Activated CD8-positive, alpha-beta memory T cell treated with anti-CD3 and anti-CD28 coated beads for 4 hours (primary cell): ENCODE results near the gene MYH10.
"Not testable (repeated sequence)": the region's sequence is repeated elsewhere in the genome, so short reads cannot be mapped to it uniquely, and the experiment has no call there.

Experiments
- DNase-seq, 2 donors: peaks; one replicate each; pipeline ENCODE4 v3.0.0-alpha.2; 2020; ENCODE audit warnings: low read depth in 2 of 2

Gene MYH10

DNA sequence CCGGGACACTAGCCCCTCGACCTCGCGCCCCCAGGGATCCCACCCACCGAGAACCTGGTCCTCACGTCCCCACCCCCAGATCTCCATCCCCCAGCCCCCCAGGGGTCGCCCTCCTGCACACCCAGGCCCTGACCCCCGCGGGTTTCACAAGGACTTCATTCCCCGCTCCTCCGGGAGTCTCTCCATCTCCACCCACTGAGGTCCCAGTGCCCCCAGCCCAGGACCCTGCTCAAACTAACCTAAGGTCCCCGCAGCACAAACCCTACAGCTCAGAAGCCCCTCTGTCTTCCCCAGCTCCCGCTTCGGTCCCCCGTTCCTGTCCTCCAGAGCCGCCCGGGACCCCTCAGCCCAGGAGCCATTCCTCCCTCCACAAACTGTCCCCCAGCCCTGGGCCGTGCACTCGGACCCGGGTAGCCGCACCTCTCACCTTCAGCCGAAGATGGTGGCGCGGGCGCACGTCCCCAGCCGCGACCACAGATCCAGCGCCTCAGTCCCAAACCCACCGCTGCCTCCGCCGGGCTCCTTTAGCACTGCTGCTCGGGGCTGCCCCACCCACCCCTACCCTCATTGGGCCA is at the start of gene MYH10:
TSS of gene MYH10 (minus strand) at position 499 of the 575 bp plus-strand sequence. CDS start 7,479 bp downstream, outside the sequence.
- DNase-seq: no peak

DNA sequence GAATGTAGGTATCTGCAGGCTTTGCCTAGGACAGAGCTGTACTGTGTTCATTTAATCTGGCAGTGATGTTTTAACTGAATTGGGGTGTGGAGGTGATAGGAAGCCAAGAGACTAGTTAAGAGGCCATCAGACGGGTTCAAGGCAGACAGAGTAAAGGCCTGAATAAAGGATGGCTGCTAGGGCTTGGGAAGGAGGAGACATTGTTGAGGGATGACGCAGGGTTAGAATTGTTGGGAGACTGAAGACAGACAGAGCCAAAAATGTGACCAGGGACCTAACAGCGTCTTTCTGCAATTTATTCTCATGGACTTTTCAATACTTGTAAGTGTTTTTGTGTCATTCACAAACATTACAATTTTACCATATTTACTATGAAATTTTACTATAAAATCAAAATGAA is 48.6 kb upstream of the MYH10 start:
- DNase-seq: no peak

DNA sequence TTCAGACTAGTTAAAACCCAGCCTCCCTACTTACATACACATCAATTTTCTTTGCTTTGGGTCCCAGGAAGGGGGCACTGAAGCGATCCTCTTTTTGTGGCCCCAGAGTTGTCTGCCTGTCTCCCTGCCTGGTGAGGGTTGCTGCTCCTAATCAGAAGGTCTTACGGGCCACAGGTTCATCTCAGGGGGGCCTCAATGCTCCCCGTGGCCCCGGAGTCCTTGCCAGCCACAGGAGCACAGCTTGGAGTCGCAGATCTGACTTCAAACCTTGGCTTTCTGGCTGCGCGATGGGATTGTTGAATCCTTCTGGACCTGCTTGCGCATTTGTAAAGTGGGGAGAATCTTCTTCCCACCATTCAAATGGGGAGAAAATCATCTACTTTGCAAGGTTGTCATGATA is 44.8 kb upstream of the MYH10 start:
- DNase-seq: no peak

DNA sequence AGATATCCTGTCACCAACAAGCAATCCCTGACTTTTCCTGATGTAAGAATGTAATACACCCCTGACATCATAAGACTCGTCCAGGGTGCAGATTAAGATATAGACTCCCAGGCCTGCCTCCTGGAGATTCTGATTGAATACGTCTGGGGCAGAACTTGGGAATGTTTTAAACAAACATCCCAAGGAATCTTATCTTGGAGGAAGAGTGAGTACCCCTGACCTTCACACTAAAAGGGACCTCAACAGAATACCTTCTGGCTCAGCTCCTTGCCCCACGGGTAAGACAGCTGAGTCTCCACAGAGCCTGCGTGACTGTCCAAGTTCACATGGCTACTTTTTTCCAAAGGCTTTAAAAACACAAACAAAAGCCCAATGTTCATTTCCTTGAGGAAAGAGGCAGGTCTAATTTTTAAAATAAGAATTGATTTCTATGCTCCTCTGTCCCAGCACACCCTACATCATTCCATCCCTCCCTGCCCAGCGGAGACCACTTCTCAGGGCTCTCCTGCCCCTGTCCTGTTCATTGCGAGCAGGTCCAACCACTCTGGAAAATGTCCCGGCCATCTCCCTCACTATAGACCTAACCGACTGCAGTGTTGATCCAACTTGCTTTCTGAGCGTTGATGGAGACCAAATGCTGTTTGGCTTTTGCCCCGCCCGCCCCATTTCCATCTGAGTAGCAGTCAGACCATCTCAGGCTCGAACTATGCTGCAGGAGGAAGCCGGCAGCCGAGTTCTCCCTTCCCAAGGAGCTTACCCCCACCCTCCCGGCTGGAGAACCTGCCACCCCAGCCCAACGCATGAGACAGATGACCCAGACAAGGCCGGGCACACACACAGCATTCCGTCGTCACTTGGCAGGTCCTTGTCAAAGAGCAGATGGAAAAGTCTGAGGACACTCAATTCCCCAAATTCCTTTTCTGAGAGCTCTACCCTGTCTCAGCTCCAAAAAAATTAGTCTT is 44.1 kb upstream of the MYH10 start:
- DNase-seq: no peak

DNA sequence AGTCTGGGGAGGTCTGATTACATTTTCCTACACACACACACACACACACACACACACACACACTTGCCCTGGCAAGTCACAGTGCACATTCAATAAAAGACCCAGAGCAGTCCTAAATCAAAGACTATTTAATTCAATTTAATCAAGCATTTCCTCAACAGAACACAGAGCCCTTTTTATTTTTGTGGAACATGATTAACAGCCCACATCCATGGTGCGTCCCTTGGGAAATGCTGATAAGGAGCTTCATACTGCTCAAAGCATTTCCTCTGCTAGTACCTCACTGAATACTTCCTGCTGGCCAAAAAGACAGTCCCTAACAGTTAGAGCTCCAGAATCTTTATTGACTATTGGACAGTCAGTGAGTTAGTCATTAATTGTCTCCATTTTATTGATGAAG is 43.1 kb upstream of the MYH10 start:
- DNase-seq: no peak

DNA sequence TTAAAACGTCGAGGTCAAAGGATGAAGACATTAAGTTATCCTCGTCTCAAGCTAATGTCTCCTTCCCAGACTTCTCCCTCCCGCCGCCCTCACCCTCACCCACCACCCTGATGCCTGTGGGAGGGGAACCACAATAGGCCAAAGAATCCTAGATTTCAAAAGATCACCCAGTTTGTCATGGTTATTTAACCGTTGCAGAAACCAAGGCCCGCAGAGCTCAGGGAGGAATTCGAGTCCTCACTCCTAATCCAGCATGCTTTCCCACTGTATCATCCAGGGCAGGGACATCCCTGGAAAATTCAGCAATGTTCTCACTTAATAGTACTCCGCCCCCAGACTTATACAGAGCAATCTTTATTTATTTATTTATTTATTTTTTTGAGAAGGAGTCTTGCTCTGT is 41.8 kb upstream of the MYH10 start:
- DNase-seq: no peak

DNA sequence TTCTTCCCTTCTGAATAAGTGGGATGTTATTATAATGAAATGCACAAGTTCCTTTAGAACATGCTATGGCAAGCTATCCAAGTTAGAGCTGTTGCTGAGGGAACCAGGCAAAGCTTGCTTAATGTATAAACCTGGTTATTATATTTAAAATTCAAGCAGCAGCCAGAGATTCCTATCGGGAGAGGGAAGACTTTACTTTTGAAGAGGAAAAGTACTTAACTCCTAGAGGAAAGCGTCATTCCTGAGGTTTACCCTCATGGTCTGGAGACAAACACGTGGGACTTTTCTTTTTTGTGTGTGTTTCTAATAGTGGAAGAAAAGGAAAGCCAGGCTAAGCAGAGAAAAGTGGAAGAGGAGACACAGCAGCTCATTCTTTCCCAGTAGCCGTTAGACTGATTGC is 39.9 kb upstream of the MYH10 start:
- no peak for DNase-seq

DNA sequence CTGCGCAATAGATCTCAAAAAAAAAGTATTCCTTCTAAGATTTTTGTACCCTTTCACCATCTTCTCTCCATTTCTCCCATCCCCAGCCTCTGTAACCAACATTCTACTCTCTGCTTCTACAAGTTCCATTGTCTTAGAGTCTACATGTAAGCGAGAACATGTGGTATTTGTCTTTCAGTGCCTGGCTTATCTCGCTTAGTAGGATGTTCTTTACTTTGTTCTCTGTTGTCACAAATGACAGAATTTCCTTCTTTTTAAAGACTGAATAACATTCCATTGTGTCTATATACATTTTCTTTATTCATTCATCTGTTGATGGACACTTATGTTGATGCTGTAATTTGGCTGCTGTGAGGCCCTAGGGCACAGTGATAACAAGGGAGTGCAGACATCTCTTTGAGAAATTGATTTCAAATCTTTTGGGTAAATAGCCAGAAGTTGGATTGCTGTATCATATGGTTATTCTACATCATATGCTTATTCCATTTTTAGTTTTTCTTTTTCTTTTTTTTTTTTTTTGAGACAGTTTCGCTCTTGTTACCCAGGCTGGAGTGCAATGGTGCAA is 37.7 kb upstream of the MYH10 start:
- no peak for DNase-seq

DNA sequence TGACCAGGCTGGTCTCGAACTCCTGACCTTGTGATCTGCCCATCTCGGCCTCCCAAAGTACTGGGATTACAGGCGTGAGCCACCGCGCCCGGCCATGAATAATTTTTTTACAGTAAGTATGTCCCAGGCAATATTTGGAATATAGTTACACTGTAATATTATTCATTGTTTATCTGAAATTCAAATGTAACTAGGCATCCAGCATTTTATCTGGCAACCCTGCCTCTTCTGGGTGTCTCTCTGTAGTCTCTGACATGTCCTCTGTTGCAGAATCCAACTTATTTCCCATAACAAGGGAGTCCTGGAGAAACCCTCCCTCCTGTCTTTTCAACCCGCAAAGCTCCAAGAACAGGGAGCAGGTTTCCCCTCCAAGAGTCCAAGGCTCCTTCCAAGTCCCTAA is 36.9 kb upstream of the MYH10 start:
- no peak for DNase-seq

DNA sequence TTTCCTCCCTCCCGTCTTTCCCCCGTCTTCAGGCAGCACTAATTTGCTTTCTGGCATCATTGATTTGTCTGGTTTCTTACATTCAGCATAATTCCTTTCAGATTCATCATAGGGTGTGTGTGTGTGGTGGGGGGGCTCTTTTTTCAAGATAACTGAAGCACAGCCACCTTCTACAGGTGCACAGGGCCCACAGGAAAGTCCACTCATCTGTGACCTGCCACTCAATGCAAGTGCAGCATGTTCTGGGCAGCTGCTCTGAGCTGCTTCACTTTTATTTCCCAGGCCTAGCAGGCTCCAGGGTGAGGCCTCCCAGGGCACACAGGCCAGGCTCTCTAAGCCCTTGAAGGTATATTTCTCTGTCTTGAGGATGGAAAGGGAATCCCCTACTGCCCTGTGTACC is 35.2 kb upstream of the MYH10 start:
- no peak for DNase-seq

DNA sequence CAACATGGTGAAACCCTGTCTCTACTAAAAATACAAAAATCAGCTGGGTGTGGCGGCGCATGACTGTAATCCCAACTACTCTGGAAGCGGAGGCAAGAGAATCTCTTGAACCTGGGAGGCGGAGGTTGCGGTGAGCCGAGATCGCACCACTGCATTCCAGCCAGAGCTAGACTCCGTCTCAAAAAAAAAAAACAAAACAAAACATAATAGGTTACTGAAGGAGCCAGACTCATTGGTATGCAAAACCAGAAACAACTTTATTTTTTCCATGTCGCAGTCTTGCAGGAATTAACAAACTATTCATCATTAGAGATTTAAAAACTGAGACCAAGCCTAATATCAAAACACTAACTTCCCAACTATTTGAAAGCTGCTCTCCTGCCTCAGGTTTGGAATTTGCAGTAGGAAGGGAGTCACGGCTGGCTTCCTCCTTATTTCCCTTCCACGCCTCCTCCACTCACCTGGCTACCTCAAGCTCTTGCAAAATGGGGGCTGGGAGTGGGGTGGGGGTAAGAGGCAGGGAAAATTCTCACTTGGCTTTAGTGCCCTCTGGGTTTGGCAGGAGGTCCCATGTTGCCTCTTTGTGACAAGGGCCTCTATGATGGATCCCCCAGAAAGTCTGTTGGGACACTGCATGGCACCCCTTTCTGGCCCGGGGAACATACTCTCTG is 34.1 kb upstream of the MYH10 start:
- DNase-seq: no peak

DNA sequence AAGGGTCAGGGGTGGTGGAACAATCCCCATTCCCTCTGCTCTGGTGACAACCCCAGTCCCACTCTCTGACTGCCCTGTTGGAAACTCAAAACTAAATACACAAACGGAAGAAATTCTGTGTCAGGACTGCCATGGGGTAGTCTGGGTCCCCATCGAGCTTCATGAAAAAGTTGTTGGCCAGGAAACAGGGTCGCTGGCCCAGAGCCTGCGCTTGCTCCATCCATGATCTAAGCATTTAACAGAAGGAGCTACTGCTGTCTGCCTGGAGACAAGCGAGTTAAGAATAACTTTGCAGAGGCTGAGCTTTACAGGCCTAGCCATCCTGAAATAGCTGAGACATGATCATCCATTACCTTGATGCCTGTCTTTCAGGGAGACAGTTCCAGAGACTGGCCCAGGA is 32.4 kb upstream of the MYH10 start:
- DNase-seq: no peak

DNA sequence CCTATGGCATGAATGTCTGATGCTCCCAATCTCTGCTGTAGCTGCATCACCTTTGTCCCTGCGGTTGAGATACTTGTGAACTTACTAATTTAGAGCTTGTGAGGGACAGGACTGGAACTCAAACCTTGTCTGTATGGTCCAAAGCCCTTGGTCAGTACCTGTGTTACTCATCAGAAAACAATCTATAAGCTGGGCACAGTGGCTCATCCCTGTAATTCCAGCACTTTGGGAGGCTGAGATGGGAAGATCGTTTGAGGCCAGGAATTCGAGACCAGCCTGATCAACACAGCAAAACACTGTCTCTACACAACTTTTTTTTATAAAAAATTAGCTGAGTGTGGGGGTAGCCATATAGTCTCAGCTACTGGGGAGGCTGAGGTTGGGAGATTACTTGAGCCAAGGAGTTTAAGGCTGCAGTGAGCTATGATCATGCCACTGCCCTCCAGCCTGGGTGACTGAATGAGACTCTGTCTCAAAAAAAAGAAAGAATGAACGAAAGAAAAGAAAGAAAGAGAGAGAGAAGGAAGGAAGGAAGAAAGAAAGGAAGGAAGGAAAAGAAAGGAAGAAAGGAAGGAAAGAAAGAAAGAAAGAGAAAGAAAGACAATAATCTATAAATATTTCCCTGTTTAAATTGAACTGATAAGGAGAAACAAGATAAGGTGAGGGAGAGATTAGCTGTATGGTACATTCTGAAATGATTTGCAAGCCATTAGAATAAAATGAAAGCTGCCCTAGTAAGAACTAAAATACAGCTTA is 31.7 kb upstream of the MYH10 start:
- no peak for DNase-seq

DNA sequence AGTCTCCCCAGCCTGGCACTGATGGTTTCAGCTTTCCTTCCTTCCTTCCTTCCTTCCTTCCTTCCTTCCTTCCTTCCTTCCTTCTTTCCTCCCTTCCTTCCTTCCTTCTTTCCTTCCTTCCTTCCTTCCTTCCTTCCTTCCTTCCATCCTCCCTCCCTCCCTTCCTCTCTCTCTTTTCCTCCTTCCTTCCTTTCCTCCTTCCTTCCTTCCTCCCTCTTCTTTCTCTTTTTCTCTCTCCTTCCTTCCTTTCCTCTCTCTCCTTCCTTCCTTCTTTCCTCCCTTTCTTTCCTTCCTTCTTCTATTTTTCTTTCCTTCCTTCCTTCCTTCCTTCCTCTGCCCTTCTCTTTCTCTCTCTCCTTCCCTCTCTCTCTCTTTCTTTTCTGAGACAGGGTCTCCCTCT is 30.2 kb upstream of the MYH10 start:
- DNase-seq: not testable (repeated sequence)

DNA sequence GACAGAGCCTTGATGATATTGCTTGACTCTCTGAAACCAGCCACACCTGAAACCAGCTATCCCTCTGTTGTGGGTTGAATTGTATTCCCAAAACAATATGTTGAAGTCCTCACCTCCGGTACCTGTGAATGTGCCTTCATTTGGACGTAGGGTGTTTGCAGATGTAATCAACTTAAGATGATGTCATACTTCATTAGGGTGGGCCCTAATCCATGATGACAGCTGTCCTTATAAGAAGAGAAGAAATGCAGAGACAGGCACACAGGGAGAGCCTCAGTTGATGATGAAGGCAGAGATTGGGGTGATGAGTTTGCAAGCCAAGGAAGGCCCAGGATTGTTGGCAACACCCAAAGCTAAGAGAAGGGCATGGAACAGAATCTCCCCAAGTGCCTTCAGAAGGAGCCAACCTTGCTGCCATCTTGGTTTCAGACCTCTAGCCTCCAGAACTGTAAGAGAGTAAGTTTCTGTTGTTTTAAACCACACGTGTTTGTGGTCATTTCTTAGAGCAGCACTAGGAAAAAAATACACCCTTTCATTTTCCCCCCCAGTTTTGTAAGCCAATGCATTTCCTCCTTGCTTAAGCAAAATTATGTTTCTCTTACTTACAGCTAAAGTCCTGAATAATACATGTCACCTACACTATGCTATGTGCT is 29.4 kb upstream of the MYH10 start:
- no peak for DNase-seq

DNA sequence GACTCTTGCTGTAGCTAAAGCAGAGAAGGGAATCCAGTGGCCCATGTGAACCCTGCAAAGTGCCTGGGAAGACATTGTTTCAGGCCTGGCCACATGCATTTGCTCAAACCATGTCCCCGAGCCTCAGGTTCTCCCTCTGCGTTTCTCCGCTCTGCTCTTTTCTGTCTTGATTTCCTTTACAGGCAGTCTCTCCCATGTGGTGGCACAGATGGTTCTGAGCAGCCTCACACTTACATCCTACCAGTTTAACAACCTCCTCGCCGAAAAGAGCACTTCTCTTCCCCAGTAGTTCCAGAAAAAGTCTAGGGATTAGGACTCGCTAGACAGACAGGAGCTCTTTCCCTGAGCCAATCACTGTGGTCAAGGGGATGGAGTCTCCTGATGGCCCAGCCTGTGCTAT is 28.3 kb upstream of the MYH10 start:
- DNase-seq: no peak

DNA sequence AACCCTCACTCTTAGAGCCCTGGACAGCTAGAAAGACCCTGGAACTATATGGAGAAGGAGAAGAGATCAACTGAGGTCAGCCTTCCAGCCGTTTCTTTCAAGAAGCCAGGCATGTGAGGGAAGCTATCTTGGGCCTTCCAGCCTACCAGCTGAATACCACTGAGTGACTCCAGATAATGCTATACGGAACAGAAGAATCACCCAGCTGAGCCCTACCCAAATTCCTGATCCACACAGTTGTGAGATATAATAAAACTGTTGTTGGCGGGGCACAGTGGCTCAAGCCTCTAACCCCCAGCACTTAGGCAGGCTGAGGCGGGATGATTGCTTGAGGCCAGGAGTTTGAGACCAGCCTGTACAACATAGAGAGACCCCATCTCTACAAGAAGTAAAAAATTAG is 26.2 kb upstream of the MYH10 start:
- no peak for DNase-seq

DNA sequence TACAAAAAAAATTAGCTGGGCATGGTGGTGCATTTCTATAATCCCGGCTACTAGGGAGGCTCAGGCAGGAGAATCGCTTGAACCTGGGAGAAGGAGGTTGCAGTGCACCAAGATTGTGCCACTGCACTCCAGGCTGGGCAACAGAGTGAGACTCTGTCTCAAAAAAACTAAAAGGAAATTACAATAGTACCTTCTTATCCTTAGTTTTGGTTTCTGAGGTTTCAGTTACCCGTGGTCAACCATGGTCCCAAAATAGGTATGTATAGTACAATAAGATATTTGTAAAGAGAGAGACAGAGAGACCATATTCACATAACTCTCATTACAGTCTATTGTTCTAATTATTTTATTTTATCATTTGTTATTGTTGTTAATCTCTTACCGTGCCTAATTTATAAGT is 24.3 kb upstream of the MYH10 start:
- DNase-seq: no peak

DNA sequence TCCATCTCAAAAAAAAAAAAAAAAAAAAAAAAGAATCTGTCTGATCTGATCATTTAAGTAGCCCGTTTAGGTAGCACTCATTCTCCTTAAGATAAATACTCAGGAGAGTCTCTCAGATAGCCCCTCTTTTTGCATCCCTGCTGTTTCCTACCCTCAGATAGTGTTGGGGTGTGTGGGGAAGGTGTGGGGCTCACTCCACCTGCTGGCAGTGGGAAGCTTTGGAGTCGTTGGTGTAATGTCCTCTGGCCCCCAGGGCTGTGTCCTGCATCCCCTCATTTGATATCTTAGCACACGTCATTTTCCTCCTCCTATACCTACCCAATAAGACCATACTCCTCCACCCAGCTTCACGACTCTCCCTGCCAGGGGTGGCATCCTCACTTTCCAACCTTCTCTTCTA is 20.5 kb upstream of the MYH10 start:
- DNase-seq: no peak

DNA sequence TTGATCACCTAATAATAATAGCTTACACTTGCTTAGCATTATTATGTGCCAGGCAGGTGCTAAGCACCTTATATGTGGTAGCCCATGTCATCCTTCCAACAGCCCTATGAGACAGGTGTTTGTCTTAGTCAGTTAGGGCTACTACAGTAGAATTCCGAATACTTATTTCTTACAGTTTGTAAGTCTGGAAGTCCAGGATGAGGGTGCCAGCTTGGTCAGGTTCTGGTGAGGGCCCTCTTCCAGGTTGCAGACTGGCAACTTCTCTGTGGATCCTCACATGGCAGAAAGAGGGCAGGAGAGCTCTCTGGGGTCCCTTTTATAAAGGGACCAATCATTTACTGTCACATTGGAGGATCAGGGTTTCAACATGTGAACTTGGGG is 19.6 kb upstream of the MYH10 start:
- DNase-seq: no peak
